Lower leg skin (tissue), 4 donors: ENCODE measurements around the gene ZNF300. TPM values are rescaled to one million over a fixed set of nuclear protein-coding genes. Genes with fewer than 3 reads are reported as not detected.
"Not testable (repeated sequence)": the region's sequence is repeated elsewhere in the genome, so short reads cannot be mapped to it uniquely, and the experiment has no call there.

Experiments used
- DNase-seq, 2 donors: peaks; one replicate each; pipeline ENCODE4 v3.0.0-alpha.2; 2019; ENCODE audit warnings: low spot score in 2 of 2
- H3K4me3 ChIP-seq: fragments of 200-600 bp; sonication (generic); 2 replicates; pipeline ENCODE4 v1.5.1; 2017; ENCODE audit warnings: mild to moderate bottlenecking, low read depth; ENCODE audit not compliant: poor library complexity, severe bottlenecking
- CTCF ChIP-seq, 3 donors: fragments of 450-650 bp; IDR thresholded peaks; one replicate each; pipeline ENCODE4 v1.5.1; 2016; ENCODE audit warnings: antibody characterized with exemption in 3 of 3, mild to moderate bottlenecking in 3 of 3, moderate library complexity in 2 of 3
- POLR2A ChIP-seq, 2 donors: fragments of 450-650 bp; IDR thresholded peaks; one replicate each; pipeline ENCODE4 v1.6.1; 2016 to 2017; ENCODE audit warnings: antibody characterized with exemption in 2 of 2, mild to moderate bottlenecking in 1 of 2, moderate library complexity in 1 of 2
- WGBS, 2 donors: methylation state at CpG; one replicate each; pipeline ENCODE4 v1.1.5; 2018; 5-methylcytosine and 5-hydroxymethylcytosine counted together
- intact Hi-C: fragments of 100-400 bp; cut with DNase I; formaldehyde crosslinking; loops from one replicate; pipeline ENCODE4 v1.15.0; 2023; ENCODE audit warnings: low total_unique reads
- total RNA-seq, 4 donors: library from RNA; depleted of rRNA; stranded (reverse); fragments of >200 nt; gene quantifications; one replicate each; pipeline ENCODE4 v1.1.0, GENCODE V29; 2016

ZNF300 gene
- total RNA-seq, 4 donors from 2014 or later: 0.80 to 1.8 (median 1.4) TPM

- TF ChIP-seq POLR2A (IDR thresholded peaks at IDR 0.05): no peak
- TF ChIP-seq CTCF (IDR thresholded peaks at IDR 0.05): no peak
- 97% methylated on average over 8 of the region's 8 CpGs for WGBS, 2 donors
- no peak for DNase-seq
- intact Hi-C loops: no loop called here
- H3K4me3 ChIP-seq: no peak overlapping the region
Measured at GRCh38 chr5:150895431-150896428, 9.1 kb downstream of the ZNF300 start.

GRCh38 chr5:150879358-150879757, 25.4 kb downstream of the ZNF300 start:
- TF ChIP-seq POLR2A (IDR thresholded peaks at IDR 0.05) (no peak), CTCF (IDR thresholded peaks at IDR 0.05) (no peak)
- intact Hi-C loops: no loop called here
- H3K4me3 ChIP-seq: no peak overlapping the region
- DNase-seq: no peak

GRCh38 chr5:150862070-150862469, 42.7 kb downstream of the ZNF300 start:
- H3K4me3 ChIP-seq: no peak overlapping the region
- 73 to 83% methylated on average over 1 of the region's 1 CpG for WGBS, 2 donors
- DNase-seq: no peak
- intact Hi-C loops: no loop called here
- TF ChIP-seq POLR2A (IDR thresholded peaks at IDR 0.05) (no peak), CTCF (IDR thresholded peaks at IDR 0.05) (no peak)

- intact Hi-C loops: no loop called here
- TF ChIP-seq CTCF (IDR thresholded peaks at IDR 0.05) (no peak), POLR2A (IDR thresholded peaks at IDR 0.05) (no peak)
- no peak for DNase-seq
- WGBS, 2 donors: 79 to 84% methylated on average over 2 of the region's 2 CpGs
- H3K4me3 ChIP-seq: no peak overlapping the region
Measured at GRCh38 chr5:150860246-150860821, 44.4 kb downstream of the ZNF300 start.

- H3K4me3 ChIP-seq, intact Hi-C loops, DNase-seq: not testable (repeated sequence)
- WGBS, 2 donors: 86% methylated on average over 3 of the region's 3 CpGs
Measured at GRCh38 chr5:150856700-150857099, 48.1 kb downstream of the ZNF300 start.

- TF ChIP-seq POLR2A (IDR thresholded peaks at IDR 0.05) (no peak), CTCF (IDR thresholded peaks at IDR 0.05) (no peak)
- WGBS, 2 donors: 80 to 81% methylated on average over 2 of the region's 2 CpGs
- DNase-seq: no peak
- intact Hi-C loops: no loop called here
- no peak overlapping the region for H3K4me3 ChIP-seq
Measured at GRCh38 chr5:150853561-150853960, 51.2 kb downstream of the ZNF300 start.
